GM23338 (cell line): ENCODE measurements around the gene DENND2A.

ENCODE experiments used
- EZH2 ChIP-seq: fragments of 200-600 bp; sonication (generic); IDR thresholded peaks from one replicate; pipeline ENCODE4 v1.8.0; 2017; ENCODE audit warnings: antibody characterized with exemption, mild to moderate bottlenecking, low read depth; ENCODE audit not compliant: unreplicated experiment
- EZH2phosphoT487 ChIP-seq: fragments of 200-600 bp; sonication (generic); IDR thresholded peaks from one replicate; pipeline ENCODE4 v1.8.1; 2018; ENCODE audit warnings: antibody characterized with exemption; ENCODE audit not compliant: unreplicated experiment
- JUNB ChIP-seq: IDR thresholded peaks from one replicate; pipeline ENCODE4 v1.6.1; 2016; ENCODE audit warnings: antibody characterized with exemption; ENCODE audit not compliant: unreplicated experiment
- NANOG ChIP-seq: IDR thresholded peaks from 2 replicates; pipeline ENCODE4 v1.6.1; 2016; ENCODE audit warnings: antibody characterized with exemption, borderline replicate concordance
- POLR2AphosphoS5 ChIP-seq: IDR thresholded peaks from 2 replicates; pipeline ENCODE4 v1.6.1; 2016; ENCODE audit warnings: antibody characterized with exemption, low read depth
- ZNF331 ChIP-seq: fragments of 250-450 bp; sonication (Bioruptor Pico); IDR thresholded peaks from 2 replicates; pipeline ENCODE4 v1.5.0; 2020; ENCODE audit warnings: low read depth, mild to moderate bottlenecking, moderate library complexity
- TF ChIP-seq, protein P1 (sequence below), 2 experiments: fragments of 200-600 bp in 1 of 2; sonication (generic) in 1 of 2; conservative IDR thresholded peaks; 2 replicates each; pipeline versions ENCODE4 v1.5.1 to v1.6.1; 2016 to 2017; ENCODE audit warnings: antibody characterized with exemption in 2 of 2, low read depth in 2 of 2, mild to moderate bottlenecking in 2 of 2, moderate library complexity in 1 of 2
- TF ChIP-seq, protein P2 (sequence below): IDR thresholded peaks from one replicate; pipeline ENCODE4 v1.6.1; 2018; ENCODE audit warnings: antibody characterized with exemption; ENCODE audit not compliant: unreplicated experiment
- TF ChIP-seq, protein P3 (sequence below): fragments of 250-450 bp; sonication (Bioruptor Pico); IDR thresholded peaks from 2 replicates; pipeline ENCODE4 v1.5.0; 2020; ENCODE audit warnings: mild to moderate bottlenecking, moderate library complexity

DNA sequence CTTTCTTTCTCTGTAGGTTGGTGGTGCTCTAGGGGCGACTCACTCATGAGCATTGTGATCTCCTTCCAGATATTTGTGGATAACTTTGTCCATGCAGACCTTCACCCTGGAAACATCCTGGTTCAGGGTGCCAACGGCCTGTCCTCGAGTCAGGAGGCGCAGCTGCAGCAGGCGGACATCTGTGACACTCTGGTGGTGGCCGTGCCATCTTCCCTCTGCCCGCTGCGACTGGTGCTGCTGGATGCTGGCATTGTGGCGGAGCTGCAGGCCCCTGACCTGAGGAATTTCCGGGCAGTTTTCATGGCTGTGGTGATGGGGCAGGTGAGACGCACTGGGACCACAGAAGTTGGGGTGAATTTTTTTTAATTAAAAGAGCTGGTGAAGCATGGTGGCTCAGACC, 46.3 kb upstream of the DENND2A start:
- TF ChIP-seq, protein P1, sequence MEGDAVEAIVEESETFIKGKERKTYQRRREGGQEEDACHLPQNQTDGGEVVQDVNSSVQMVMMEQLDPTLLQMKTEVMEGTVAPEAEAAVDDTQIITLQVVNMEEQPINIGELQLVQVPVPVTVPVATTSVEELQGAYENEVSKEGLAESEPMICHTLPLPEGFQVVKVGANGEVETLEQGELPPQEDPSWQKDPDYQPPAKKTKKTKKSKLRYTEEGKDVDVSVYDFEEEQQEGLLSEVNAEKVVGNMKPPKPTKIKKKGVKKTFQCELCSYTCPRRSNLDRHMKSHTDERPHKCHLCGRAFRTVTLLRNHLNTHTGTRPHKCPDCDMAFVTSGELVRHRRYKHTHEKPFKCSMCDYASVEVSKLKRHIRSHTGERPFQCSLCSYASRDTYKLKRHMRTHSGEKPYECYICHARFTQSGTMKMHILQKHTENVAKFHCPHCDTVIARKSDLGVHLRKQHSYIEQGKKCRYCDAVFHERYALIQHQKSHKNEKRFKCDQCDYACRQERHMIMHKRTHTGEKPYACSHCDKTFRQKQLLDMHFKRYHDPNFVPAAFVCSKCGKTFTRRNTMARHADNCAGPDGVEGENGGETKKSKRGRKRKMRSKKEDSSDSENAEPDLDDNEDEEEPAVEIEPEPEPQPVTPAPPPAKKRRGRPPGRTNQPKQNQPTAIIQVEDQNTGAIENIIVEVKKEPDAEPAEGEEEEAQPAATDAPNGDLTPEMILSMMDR (conservative IDR thresholded peaks at IDR 0.05; ENCODE audit: low read depth in 2 of 2) = no peak
- TF ChIP-seq EZH2 (no peak), POLR2AphosphoS5 (no peak), ZNF331 (CRISPR knock-in tag) (no peak), JUNB (no peak), NANOG (no peak), EZH2phosphoT487 (no peak)
- TF ChIP-seq, protein P2, sequence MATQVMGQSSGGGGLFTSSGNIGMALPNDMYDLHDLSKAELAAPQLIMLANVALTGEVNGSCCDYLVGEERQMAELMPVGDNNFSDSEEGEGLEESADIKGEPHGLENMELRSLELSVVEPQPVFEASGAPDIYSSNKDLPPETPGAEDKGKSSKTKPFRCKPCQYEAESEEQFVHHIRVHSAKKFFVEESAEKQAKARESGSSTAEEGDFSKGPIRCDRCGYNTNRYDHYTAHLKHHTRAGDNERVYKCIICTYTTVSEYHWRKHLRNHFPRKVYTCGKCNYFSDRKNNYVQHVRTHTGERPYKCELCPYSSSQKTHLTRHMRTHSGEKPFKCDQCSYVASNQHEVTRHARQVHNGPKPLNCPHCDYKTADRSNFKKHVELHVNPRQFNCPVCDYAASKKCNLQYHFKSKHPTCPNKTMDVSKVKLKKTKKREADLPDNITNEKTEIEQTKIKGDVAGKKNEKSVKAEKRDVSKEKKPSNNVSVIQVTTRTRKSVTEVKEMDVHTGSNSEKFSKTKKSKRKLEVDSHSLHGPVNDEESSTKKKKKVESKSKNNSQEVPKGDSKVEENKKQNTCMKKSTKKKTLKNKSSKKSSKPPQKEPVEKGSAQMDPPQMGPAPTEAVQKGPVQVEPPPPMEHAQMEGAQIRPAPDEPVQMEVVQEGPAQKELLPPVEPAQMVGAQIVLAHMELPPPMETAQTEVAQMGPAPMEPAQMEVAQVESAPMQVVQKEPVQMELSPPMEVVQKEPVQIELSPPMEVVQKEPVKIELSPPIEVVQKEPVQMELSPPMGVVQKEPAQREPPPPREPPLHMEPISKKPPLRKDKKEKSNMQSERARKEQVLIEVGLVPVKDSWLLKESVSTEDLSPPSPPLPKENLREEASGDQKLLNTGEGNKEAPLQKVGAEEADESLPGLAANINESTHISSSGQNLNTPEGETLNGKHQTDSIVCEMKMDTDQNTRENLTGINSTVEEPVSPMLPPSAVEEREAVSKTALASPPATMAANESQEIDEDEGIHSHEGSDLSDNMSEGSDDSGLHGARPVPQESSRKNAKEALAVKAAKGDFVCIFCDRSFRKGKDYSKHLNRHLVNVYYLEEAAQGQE = no peak
- TF ChIP-seq, protein P3, sequence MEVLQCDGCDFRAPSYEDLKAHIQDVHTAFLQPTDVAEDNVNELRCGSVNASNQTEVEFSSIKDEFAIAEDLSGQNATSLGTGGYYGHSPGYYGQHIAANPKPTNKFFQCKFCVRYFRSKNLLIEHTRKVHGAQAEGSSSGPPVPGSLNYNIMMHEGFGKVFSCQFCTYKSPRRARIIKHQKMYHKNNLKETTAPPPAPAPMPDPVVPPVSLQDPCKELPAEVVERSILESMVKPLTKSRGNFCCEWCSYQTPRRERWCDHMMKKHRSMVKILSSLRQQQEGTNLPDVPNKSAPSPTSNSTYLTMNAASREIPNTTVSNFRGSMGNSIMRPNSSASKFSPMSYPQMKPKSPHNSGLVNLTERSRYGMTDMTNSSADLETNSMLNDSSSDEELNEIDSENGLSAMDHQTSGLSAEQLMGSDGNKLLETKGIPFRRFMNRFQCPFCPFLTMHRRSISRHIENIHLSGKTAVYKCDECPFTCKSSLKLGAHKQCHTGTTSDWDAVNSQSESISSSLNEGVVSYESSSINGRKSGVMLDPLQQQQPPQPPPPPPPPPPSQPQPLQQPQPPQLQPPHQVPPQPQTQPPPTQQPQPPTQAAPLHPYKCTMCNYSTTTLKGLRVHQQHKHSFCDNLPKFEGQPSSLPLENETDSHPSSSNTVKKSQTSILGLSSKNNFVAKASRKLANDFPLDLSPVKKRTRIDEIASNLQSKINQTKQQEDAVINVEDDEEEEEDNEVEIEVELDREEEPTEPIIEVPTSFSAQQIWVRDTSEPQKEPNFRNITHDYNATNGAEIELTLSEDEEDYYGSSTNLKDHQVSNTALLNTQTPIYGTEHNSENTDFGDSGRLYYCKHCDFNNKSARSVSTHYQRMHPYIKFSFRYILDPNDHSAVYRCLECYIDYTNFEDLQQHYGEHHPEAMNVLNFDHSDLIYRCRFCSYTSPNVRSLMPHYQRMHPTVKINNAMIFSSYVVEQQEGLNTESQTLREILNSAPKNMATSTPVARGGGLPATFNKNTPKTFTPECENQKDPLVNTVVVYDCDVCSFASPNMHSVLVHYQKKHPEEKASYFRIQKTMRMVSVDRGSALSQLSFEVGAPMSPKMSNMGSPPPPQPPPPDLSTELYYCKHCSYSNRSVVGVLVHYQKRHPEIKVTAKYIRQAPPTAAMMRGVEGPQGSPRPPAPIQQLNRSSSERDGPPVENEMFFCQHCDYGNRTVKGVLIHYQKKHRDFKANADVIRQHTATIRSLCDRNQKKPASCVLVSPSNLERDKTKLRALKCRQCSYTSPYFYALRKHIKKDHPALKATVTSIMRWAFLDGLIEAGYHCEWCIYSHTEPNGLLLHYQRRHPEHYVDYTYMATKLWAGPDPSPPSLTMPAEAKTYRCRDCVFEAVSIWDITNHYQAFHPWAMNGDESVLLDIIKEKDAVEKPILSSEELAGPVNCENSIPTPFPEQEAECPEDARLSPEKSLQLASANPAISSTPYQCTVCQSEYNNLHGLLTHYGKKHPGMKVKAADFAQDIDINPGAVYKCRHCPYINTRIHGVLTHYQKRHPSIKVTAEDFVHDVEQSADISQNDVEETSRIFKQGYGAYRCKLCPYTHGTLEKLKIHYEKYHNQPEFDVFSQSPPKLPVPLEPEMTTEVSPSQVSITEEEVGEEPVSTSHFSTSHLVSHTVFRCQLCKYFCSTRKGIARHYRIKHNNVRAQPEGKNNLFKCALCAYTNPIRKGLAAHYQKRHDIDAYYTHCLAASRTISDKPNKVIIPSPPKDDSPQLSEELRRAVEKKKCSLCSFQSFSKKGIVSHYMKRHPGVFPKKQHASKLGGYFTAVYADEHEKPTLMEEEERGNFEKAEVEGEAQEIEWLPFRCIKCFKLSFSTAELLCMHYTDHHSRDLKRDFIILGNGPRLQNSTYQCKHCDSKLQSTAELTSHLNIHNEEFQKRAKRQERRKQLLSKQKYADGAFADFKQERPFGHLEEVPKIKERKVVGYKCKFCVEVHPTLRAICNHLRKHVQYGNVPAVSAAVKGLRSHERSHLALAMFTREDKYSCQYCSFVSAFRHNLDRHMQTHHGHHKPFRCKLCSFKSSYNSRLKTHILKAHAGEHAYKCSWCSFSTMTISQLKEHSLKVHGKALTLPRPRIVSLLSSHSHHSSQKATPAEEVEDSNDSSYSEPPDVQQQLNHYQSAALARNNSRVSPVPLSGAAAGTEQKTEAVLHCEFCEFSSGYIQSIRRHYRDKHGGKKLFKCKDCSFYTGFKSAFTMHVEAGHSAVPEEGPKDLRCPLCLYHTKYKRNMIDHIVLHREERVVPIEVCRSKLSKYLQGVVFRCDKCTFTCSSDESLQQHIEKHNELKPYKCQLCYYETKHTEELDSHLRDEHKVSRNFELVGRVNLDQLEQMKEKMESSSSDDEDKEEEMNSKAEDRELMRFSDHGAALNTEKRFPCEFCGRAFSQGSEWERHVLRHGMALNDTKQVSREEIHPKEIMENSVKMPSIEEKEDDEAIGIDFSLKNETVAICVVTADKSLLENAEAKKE (CRISPR knock-in tag) = no peak
